HUES64 (cell line): ENCODE measurements around the gene FLRT3.

ENCODE experiments used
- H3K27ac ChIP-seq: 2 replicates; pipeline ENCODE4 v1.7.0; 2013; ENCODE audit warnings: low read depth, low read length, inconsistent platforms
- H3K27me3 ChIP-seq: 2 replicates; pipeline ENCODE4 v1.6.1; 2013; ENCODE audit warnings: mild to moderate bottlenecking, low read length; ENCODE audit not compliant: insufficient read depth
- H3K36me3 ChIP-seq: 2 replicates; pipeline ENCODE4 v1.6.1; 2013; ENCODE audit warnings: mild to moderate bottlenecking, low read length; ENCODE audit not compliant: insufficient read depth
- H3K4me1 ChIP-seq: 2 replicates; pipeline ENCODE4 v1.6.1; 2013; ENCODE audit warnings: mild to moderate bottlenecking, low read length, moderate library complexity; ENCODE audit not compliant: insufficient read depth
- H3K4me3 ChIP-seq: 2 replicates; pipeline ENCODE4 v1.5.1; 2013; ENCODE audit warnings: mild to moderate bottlenecking, low read length, moderate library complexity
- H3K9ac ChIP-seq: 2 replicates; pipeline ENCODE4 v1.6.1; 2013; ENCODE audit warnings: mild to moderate bottlenecking, low read depth, low read length
- H3K9me3 ChIP-seq: 2 replicates; pipeline ENCODE4 v1.6.1; 2013; ENCODE audit warnings: low read depth, low read length; ENCODE audit not compliant: insufficient read depth
- WGBS: fragments of 150-250, 120-280 bp; methylation state at CpG from one replicate; pipeline ENCODE4 v1.1.7; 2013; ENCODE audit warnings: missing lambda C conversion rate; 5-methylcytosine and 5-hydroxymethylcytosine counted together

Gene FLRT3

DNA sequence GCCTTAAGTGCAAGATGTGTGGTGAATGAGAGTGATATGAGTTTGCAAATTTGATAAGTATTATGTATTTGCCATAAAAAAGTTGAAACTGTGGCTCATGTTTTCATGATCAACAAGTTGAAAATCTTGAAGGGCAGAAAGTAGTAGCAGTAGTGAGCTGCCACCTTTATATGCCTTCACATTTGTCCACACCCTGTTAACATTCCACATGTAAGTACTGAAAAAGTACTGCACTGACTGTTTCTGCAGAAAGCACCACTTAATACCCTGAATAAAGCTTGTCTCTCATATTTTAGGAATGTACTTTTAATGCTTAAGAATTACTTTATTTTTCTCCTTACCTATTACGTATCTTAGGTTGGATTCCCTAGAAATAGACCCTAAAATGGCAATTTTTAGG, 45.9 kb downstream of the FLRT3 start:
- Histone ChIP-seq H3K27me3 (no peaks in the 10 kb centered on the region), H3K36me3 (no peaks in the 10 kb centered on the region), H3K27ac (no peak overlapping the region), H3K4me1 (no peaks in the 10 kb centered on the region), H3K9me3 (no peaks in the 10 kb centered on the region), H3K9ac (no peak overlapping the region), H3K4me3 (no peak overlapping the region)
- WGBS: 79% methylated on average over 1 of the region's 1 CpG

- H3K4me1 ChIP-seq: no peaks in the 10 kb centered on the region
- no peak overlapping the region for H3K9ac ChIP-seq
- no peaks in the 10 kb centered on the region for H3K9me3 ChIP-seq
- H3K27me3 ChIP-seq: no peaks in the 10 kb centered on the region
- no peak overlapping the region for H3K4me3 ChIP-seq
- no peaks in the 10 kb centered on the region for H3K36me3 ChIP-seq
- 96% methylated on average over 2 of the region's 3 CpGs for WGBS
- no peak overlapping the region for H3K27ac ChIP-seq
Observed at GRCh38 chr20:14288341-14289330, 48.8 kb downstream of the FLRT3 start.

DNA sequence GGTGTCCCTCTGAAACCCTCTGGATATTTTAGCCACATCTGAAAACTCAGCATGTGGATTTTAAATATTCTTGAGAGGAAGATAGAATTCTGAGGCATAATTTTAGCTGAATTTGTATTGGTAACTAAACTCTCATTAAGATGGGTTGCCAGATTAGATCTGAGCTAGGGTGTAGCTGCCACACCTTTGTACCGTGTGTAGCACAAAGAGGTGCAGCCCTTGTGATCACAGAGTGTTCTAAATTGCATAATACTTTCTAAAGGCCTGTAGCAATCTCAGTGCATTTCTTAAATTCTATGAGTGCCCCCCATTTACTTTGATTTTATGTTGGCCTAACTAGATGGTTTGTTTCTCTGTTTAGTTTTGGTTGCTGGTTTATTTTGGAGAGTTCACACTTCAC, 53.0 kb downstream of the FLRT3 start:
- no peak overlapping the region for H3K4me3 ChIP-seq
- H3K9me3 ChIP-seq: no peaks in the 10 kb centered on the region
- no peak overlapping the region for H3K27ac ChIP-seq
- no peak overlapping the region for H3K9ac ChIP-seq
- no peaks in the 10 kb centered on the region for H3K36me3 ChIP-seq
- H3K4me1 ChIP-seq: no peaks in the 10 kb centered on the region
- H3K27me3 ChIP-seq: no peaks in the 10 kb centered on the region
- 95% methylated on average over 1 of the region's 1 CpG for WGBS

DNA sequence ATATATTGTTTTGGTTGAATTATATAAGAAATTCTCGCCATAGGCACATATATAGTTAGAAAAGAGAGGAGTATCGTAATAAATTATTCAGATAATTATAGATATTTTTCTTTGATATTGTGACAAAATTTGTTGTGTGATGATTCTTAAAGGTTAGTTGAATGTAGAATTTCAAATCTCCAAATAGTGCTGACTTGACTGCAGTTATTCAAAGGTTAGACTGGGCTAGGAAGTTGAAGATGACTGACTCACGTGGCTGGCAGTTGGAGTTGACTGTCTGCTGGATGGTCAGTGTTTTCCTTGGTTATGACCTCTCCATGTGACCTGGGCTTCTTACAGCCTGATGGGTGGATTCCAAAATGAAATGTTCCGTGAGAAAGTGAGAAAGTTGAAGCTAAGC, 55.3 kb downstream of the FLRT3 start:
- no peak overlapping the region for H3K9ac ChIP-seq
- H3K27ac ChIP-seq: no peak overlapping the region
- no peaks in the 10 kb centered on the region for H3K9me3 ChIP-seq
- no peak overlapping the region for H3K4me3 ChIP-seq
- H3K4me1 ChIP-seq: no peaks in the 10 kb centered on the region
- H3K36me3 ChIP-seq: no peaks in the 10 kb centered on the region
- no peaks in the 10 kb centered on the region for H3K27me3 ChIP-seq
- 91% methylated on average over 2 of the region's 4 CpGs for WGBS
